ENCODE results near the gene SAP30. TPM values are rescaled to one million over a fixed set of nuclear protein-coding genes. Genes with fewer than 3 reads are reported as not detected.

The SAP30 gene
- total RNA-seq, 2 experiments from 2014 or later = 40.7 to 41.1 TPM

DNA sequence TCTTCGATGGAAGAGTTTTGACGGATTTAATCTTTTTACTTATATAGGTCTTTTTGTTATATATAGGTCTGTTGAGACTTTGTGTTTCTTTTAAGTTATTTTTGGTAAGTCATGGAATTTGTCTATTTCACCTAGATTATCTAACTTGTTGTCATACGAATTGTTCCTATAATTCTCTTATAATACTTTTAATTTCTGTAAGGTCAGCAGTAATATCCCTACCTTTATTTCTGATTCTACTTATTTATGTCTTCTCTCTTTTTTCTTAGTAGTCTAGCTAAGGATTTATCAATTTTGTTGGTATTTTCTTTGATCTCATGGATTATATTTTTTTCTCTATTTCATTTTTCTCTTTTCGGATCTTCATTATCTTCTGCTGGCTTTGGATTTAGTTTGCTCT is 11.6 kb downstream of the SAP30 start:
- Mint-ChIP-seq H3K27me3 (peaks cover 6% of the 10 kb centered on the region), H3K9me3 (no peaks in the 10 kb centered on the region), H3K4me3 (no peak overlapping the region), H3K4me1 (ENCODE audit: low read depth) (no peaks in the 10 kb centered on the region), H3K36me3 (ENCODE audit: low read depth) (no peaks in the 10 kb centered on the region), H3K27ac (no peak overlapping the region)
- intact Hi-C loops (cut with micrococcal nuclease) = no loop called here
- ChIA-PET POLR2A (interaction anchor here (1.3 to 1.7 kb wide), 2 partner anchors 11 to 49 kb away, joined by 3 to 6 read pairs; partner anchors contain the start of gene SAP30), CTCF (interaction anchor here (0.8 kb wide), 1 partner anchor 81 kb away, joined by 4 read pairs; no protein-coding TSS in a partner anchor)
- no peak for DNase-seq
- ATAC-seq = no peak
- TF ChIP-seq, protein P1, sequence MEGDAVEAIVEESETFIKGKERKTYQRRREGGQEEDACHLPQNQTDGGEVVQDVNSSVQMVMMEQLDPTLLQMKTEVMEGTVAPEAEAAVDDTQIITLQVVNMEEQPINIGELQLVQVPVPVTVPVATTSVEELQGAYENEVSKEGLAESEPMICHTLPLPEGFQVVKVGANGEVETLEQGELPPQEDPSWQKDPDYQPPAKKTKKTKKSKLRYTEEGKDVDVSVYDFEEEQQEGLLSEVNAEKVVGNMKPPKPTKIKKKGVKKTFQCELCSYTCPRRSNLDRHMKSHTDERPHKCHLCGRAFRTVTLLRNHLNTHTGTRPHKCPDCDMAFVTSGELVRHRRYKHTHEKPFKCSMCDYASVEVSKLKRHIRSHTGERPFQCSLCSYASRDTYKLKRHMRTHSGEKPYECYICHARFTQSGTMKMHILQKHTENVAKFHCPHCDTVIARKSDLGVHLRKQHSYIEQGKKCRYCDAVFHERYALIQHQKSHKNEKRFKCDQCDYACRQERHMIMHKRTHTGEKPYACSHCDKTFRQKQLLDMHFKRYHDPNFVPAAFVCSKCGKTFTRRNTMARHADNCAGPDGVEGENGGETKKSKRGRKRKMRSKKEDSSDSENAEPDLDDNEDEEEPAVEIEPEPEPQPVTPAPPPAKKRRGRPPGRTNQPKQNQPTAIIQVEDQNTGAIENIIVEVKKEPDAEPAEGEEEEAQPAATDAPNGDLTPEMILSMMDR (IDR thresholded peaks at IDR 0.05) = no peak

DNA sequence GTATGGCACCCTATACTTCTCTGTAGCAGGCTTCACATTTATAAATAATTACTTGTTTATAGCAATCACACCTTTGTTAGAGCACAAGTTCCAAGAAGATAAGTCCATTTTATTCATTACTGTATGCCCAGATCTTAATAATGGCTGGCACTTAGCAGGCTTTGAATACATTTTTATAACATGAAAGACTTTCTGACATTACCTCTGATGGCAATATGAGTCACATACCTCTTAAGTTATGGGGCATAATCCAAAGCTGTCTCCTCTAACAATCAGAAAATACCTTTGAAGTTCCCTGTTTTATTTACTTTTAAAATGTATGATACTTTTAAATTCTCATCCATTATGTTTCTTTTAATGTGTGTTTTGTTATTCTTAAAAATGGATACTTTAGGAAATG is 16.0 kb downstream of the SAP30 start:
- Mint-ChIP-seq H3K4me1 (ENCODE audit: low read depth) (no peaks in the 10 kb centered on the region), H3K27ac (no peak overlapping the region), H3K4me3 (no peak overlapping the region), H3K36me3 (ENCODE audit: low read depth) (no peaks in the 10 kb centered on the region), H3K9me3 (no peaks in the 10 kb centered on the region), H3K27me3 (peaks cover 3% of the 10 kb centered on the region)
- ATAC-seq (no peak), DNase-seq (no peak)
- POLR2A ChIA-PET = no interaction called here
- TF ChIP-seq, protein P1 (IDR thresholded peaks at IDR 0.05) = no peak
- intact Hi-C loops (cut with micrococcal nuclease) = no loop called here
- CTCF ChIA-PET = no interaction called here

GRCh38 chr4:173391701-173392100 is 20.9 kb downstream of the SAP30 start:
- TF ChIP-seq, protein P1 (IDR thresholded peaks at IDR 0.05) = no peak
- Mint-ChIP-seq H3K27ac (no peak overlapping the region), H3K9me3 (no peaks in the 10 kb centered on the region), H3K36me3 (ENCODE audit: low read depth) (no peaks in the 10 kb centered on the region), H3K4me1 (ENCODE audit: low read depth) (no peaks in the 10 kb centered on the region), H3K27me3 (peaks cover 3% of the 10 kb centered on the region), H3K4me3 (no peak overlapping the region)
- DNase-seq (no peak), ATAC-seq (no peak)
- intact Hi-C loops (cut with micrococcal nuclease) = no loop called here
- CTCF ChIA-PET = interaction anchor here (1.6 kb wide), 1 partner anchor 73 kb away, joined by 3 read pairs; no protein-coding TSS in a partner anchor
- POLR2A ChIA-PET = no interaction called here

DNA sequence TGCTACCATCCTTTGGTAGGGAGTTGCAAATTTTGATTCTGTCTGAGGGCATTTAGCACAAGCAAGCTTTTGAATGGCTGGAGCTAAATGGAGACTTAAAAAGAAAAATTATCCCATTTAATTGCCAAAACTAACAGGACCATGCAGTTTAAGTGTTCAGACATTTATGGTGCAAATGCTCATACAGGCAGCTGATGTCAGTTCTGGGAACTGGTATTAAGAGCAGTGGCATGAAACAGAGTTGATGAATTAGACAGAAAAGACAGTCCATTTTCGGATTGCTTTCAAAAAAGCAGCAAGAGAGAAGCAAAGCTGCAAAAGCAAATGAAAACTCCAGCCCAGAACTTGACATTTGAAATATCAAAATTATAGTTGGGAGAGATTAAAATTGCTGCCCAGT is 26.9 kb downstream of the SAP30 start:
- intact Hi-C loops (cut with micrococcal nuclease) = no loop called here
- no peak overlapping the region for H3K4me3 Mint-ChIP-seq
- H3K27me3 Mint-ChIP-seq = peaks cover 3% of the 10 kb centered on the region
- TF ChIP-seq, protein P1 (IDR thresholded peaks at IDR 0.05) = no peak
- ChIA-PET CTCF (interaction anchor here (1.3 to 1.6 kb wide), 2 partner anchors 20 to 96 kb away, joined by 3 to 4 read pairs; no protein-coding TSS in a partner anchor), POLR2A (no interaction called here)
- no peaks in the 10 kb centered on the region for H3K9me3 Mint-ChIP-seq
- no peaks in the 10 kb centered on the region for H3K36me3 Mint-ChIP-seq (ENCODE audit: low read depth)
- ATAC-seq (no peak), DNase-seq (no peak)
- H3K27ac Mint-ChIP-seq = no peak overlapping the region
- no peaks in the 10 kb centered on the region for H3K4me1 Mint-ChIP-seq (ENCODE audit: low read depth)

GRCh38 chr4:173398220-173398619 is 27.5 kb downstream of the SAP30 start:
- TF ChIP-seq, protein P1 (IDR thresholded peaks at IDR 0.05) = no peak
- Mint-ChIP-seq H3K27ac (no peak overlapping the region), H3K36me3 (ENCODE audit: low read depth) (no peaks in the 10 kb centered on the region), H3K27me3 (peaks cover 3% of the 10 kb centered on the region), H3K4me3 (no peak overlapping the region), H3K9me3 (no peaks in the 10 kb centered on the region), H3K4me1 (ENCODE audit: low read depth) (no peaks in the 10 kb centered on the region)
- POLR2A ChIA-PET = no interaction called here
- CTCF ChIA-PET = interaction anchor here (1.1 to 1.6 kb wide), 2 partner anchors 20 to 79 kb away, joined by 3 read pairs; no protein-coding TSS in a partner anchor
- ATAC-seq (no peak), DNase-seq (no peak)
- intact Hi-C loops (cut with micrococcal nuclease) = no loop called here

Measured in activated CD8-positive, alpha-beta T cell treated with anti-CD3 and anti-CD28 coated beads for 36 hours (primary cell).